Measurements from ENCODE around the gene IGFN1. TPM values are rescaled to one million over a fixed set of nuclear protein-coding genes. Genes with fewer than 3 reads are reported as not detected.

IGFN1 gene
- total RNA-seq, 2 donors from 2014 or later: not detected

GRCh38 chr1:201185527-201186128 is 5.0 kb upstream of the IGFN1 start:
- Histone ChIP-seq H3K36me3 (no peaks in the 10 kb centered on the region), H3K27me3 (replicated peaks; ENCODE audit: insufficient read depth) (no peaks in the 10 kb centered on the region), H3K27ac (no peak overlapping the region), H3K4me3 (no peak overlapping the region), H3K9me3 (no peaks in the 10 kb centered on the region), H3K4me1 (ENCODE audit: control insufficient read depth in 1 of 2, low read depth in 2 of 2) (no peaks in the 10 kb centered on the region)
- DNase-seq (ENCODE audit: low spot score) (no peak), ATAC-seq (ENCODE audit: insufficient number of reproducible peaks, low FRiP score, low read depth) (no peak)
- no peak for TF ChIP-seq CTCF (IDR thresholded peaks at IDR 0.05)

DNA sequence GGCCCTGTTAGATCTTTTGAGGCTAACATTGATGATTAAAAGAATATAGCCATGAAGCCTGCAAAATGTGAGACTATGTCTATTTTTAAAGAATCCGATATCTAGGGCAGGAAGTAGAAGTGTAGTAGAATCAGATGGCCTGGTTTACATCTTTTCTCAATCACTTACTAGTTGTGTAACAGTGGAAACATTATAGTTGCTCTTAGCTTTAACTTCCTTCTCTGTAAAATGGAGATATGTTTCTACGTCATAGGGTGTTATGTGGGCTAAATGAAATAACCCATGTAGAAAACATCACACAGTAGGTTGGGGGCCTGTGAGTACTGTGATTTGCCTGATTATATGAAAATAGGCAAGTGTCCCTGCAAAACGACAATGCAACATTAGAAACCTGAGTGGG is 4.4 kb upstream of the IGFN1 start:
- Histone ChIP-seq H3K9me3 (no peaks in the 10 kb centered on the region), H3K4me1 (ENCODE audit: control insufficient read depth in 1 of 2, low read depth in 2 of 2) (no peaks in the 10 kb centered on the region), H3K36me3 (no peaks in the 10 kb centered on the region), H3K27me3 (replicated peaks; ENCODE audit: insufficient read depth) (no peaks in the 10 kb centered on the region), H3K4me3 (no peak overlapping the region), H3K27ac (no peak overlapping the region)
- ATAC-seq (ENCODE audit: insufficient number of reproducible peaks, low FRiP score, low read depth) (no peak), DNase-seq (ENCODE audit: low spot score) (no peak)
- TF ChIP-seq CTCF (IDR thresholded peaks at IDR 0.05): no peak

- no peak for DNase-seq (ENCODE audit: low spot score)
Measured at GRCh38 chr1:201189085-201189484, 1.5 kb upstream of the IGFN1 start.

GRCh38 chr1:201190005-201190404 is 619 bp upstream of the IGFN1 start:
- H3K4me3 ChIP-seq: no peak overlapping the region
- no peaks in the 10 kb centered on the region for H3K36me3 ChIP-seq
- no peaks in the 10 kb centered on the region for H3K27me3 ChIP-seq (replicated peaks; ENCODE audit: insufficient read depth)
- no peaks in the 10 kb centered on the region for H3K9me3 ChIP-seq
- ATAC-seq (ENCODE audit: insufficient number of reproducible peaks, low FRiP score, low read depth) (no peak), DNase-seq (ENCODE audit: low spot score) (no peak)
- no peak overlapping the region for H3K27ac ChIP-seq
- no peaks in the 10 kb centered on the region for H3K4me1 ChIP-seq (ENCODE audit: control insufficient read depth in 1 of 2, low read depth in 2 of 2)
- TF ChIP-seq CTCF (IDR thresholded peaks at IDR 0.05): no peak

More at GRCh38 chr1:201189085-201189484, 1.5 kb upstream of the IGFN1 start:
- H3K36me3 ChIP-seq: no peaks in the 10 kb centered on the region
- no peak for TF ChIP-seq CTCF (IDR thresholded peaks at IDR 0.05)
- H3K4me1 ChIP-seq (ENCODE audit: control insufficient read depth in 1 of 2, low read depth in 2 of 2): no peaks in the 10 kb centered on the region
- no peak for ATAC-seq (ENCODE audit: insufficient number of reproducible peaks, low FRiP score, low read depth)
- no peak overlapping the region for H3K4me3 ChIP-seq
- no peaks in the 10 kb centered on the region for H3K9me3 ChIP-seq
- H3K27me3 ChIP-seq (replicated peaks; ENCODE audit: insufficient read depth): no peaks in the 10 kb centered on the region
- H3K27ac ChIP-seq: no peak overlapping the region

DNA sequence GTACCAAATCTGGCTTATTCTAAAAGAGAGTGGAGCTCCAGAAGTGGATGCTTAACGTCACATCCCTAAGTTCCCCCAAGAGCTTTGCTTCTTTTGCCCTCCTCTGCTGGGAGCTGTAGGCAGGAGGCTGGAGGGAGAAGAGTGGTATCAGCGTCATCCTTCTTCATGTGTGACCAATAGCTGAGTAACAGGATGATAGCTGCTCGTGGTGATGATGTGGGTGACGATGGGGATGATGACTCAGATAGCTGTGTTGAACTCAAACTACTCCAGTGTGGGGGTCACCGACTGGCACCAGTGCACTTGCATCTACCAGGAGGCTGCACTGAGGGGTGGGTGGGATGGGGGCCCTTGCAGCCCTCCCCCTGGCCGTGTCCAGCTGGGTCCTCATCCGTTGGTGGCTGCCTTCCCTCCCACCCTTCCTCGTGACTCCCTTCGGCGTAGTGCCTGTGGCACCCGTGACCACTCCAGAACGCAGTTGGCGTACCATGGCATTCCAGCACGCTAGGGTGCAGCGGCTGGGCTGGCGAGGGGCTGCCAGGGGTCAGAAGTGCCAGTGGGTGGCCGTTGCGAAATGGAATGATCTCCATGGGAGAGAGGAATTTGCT is 1.1 kb downstream of the IGFN1 start:
- H3K4me1 ChIP-seq (ENCODE audit: control insufficient read depth in 1 of 2, low read depth in 2 of 2): no peaks in the 10 kb centered on the region
- no peak for TF ChIP-seq CTCF (IDR thresholded peaks at IDR 0.05)
- ATAC-seq (ENCODE audit: insufficient number of reproducible peaks, low FRiP score, low read depth) (no peak), DNase-seq (ENCODE audit: low spot score) (no peak)
- H3K36me3 ChIP-seq: no peaks in the 10 kb centered on the region
- no peaks in the 10 kb centered on the region for H3K27me3 ChIP-seq (replicated peaks; ENCODE audit: insufficient read depth)
- no peak overlapping the region for H3K4me3 ChIP-seq
- H3K27ac ChIP-seq: no peak overlapping the region
- H3K9me3 ChIP-seq: no peaks in the 10 kb centered on the region
